ENCODE data around the gene ACP7. TPM values are rescaled to one million over a fixed set of nuclear protein-coding genes. Genes with fewer than 3 reads are reported as not detected.
"Not testable (repeated sequence)": the region's sequence is repeated elsewhere in the genome, so short reads cannot be mapped to it uniquely, and the experiment has no call there.

Gene ACP7
- total RNA-seq, 2 experiments from 2014 or later = not detected

DNA sequence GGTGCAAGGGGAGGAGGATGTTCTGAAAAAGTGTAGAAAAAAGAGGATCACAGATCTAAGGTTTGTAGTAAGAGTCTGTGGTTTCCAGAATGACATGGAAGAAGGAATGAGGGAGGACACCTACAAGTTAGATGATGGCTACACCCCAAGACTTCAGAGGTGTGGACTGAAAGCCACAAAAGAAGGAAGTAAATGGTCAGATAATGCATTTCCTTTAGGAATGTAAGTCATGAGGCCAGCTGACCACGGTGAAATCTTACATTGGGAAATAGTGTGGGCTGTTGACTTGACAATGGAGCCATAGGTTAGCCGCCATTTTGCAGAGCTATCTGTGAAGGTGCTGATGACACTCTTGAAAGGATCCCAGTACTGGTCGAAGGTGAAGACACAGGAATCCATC is 26.6 kb upstream of the ACP7 start:
- H3K9me3 Mint-ChIP-seq = peaks cover 2% of the 10 kb centered on the region
- no peak overlapping the region for H3K27ac Mint-ChIP-seq
- H3K4me1 Mint-ChIP-seq (ENCODE audit: low read depth) = peaks cover 3% of the 10 kb centered on the region
- CTCF ChIA-PET = no interaction called here
- intact Hi-C loops (cut with micrococcal nuclease) = no loop called here
- no peak overlapping the region for H3K4me3 Mint-ChIP-seq
- H3K27me3 Mint-ChIP-seq (ENCODE audit: low read depth) = no peaks in the 10 kb centered on the region
- no peak for DNase-seq
- H3K36me3 Mint-ChIP-seq (ENCODE audit: low read depth) = no peaks in the 10 kb centered on the region

DNA sequence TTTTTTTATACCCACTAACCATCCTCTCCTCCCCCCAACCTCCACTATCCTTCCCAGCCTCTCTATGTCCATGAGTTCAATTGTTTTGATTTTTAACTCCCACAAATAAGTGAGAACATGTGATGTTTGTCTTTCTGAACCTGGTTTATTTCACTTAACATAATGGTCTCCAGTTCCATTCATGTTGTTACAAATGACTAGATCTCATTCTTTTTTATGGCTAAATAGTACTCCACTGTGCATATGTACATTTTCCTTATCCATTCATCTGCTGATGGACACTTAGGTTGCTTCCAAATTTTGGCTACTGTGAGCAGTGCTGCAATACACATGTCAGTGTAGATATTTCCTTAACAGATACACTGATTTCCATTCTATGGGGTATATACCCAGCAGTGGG is 24.9 kb upstream of the ACP7 start:
- intact Hi-C loops (cut with micrococcal nuclease) = no loop called here
- DNase-seq = no peak
- CTCF ChIA-PET = interaction anchor here (0.6 kb wide), 1 partner anchor 42 kb away, joined by 7 read pairs; no protein-coding TSS in a partner anchor
- Mint-ChIP-seq H3K4me3 (no peak overlapping the region), H3K4me1 (ENCODE audit: low read depth) (peaks cover 3% of the 10 kb centered on the region), H3K27ac (no peak overlapping the region), H3K36me3 (ENCODE audit: low read depth) (no peaks in the 10 kb centered on the region), H3K27me3 (ENCODE audit: low read depth) (no peaks in the 10 kb centered on the region), H3K9me3 (peaks cover 2% of the 10 kb centered on the region)

DNA sequence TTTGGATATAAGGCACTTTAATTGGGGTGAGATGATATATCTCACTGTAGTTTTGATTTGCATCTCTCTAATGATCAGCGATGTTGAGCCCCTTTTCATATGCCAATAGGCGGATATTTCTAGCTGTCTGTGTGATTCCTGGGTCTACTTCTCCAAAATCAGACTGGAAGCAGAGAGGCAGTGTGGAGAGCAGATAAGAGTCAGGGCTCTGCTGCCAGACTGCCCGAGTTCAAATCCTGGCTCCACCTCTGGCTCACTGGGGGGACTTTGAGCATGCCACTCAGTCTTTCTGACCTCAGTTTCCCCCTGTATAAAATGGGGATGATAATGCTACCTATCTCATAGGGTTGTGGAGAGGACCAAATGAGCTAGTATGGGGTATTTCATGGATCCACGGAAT is 24.0 kb upstream of the ACP7 start:
- intact Hi-C loops (cut with micrococcal nuclease) = no loop called here
- Mint-ChIP-seq H3K4me3 (no peak overlapping the region), H3K9me3 (no peaks in the 10 kb centered on the region), H3K4me1 (ENCODE audit: low read depth) (peaks cover 3% of the 10 kb centered on the region), H3K27ac (no peak overlapping the region), H3K27me3 (ENCODE audit: low read depth) (no peaks in the 10 kb centered on the region), H3K36me3 (ENCODE audit: low read depth) (no peaks in the 10 kb centered on the region)
- CTCF ChIA-PET = interaction anchor here (0.6 kb wide), 1 partner anchor 43 kb away, joined by 7 read pairs; no protein-coding TSS in a partner anchor
- no peak for DNase-seq

DNA sequence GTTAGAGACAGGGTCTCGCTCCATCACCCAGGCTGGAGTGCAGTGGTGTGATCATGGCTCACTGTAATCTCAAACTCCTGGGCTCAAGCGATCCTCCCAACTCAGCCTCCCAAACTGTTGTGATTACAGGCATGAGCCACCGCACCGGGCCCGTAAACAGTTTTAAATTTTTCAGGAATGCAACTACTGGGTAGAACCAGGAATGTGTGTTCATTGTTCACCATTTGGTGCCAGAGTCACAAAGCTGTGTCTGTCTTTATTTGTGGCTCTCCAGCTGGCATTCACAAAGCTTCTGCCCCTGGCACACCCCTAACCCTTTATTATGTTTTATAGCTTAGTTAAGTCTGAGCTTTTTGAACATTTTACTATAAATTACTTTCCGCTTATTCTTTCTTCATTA is 19.8 kb upstream of the ACP7 start:
- Mint-ChIP-seq H3K36me3 (ENCODE audit: low read depth) (no peaks in the 10 kb centered on the region), H3K4me1 (ENCODE audit: low read depth) (peaks cover 3% of the 10 kb centered on the region), H3K4me3 (no peak overlapping the region), H3K9me3 (no peaks in the 10 kb centered on the region), H3K27ac (no peak overlapping the region), H3K27me3 (ENCODE audit: low read depth) (no peaks in the 10 kb centered on the region)
- CTCF ChIA-PET = interaction anchor here (0.6 to 0.7 kb wide), 2 partner anchors 190 to 212 kb away, joined by 4 read pairs; no protein-coding TSS in a partner anchor
- intact Hi-C loops (cut with micrococcal nuclease) = no loop called here
- no peak for DNase-seq

DNA sequence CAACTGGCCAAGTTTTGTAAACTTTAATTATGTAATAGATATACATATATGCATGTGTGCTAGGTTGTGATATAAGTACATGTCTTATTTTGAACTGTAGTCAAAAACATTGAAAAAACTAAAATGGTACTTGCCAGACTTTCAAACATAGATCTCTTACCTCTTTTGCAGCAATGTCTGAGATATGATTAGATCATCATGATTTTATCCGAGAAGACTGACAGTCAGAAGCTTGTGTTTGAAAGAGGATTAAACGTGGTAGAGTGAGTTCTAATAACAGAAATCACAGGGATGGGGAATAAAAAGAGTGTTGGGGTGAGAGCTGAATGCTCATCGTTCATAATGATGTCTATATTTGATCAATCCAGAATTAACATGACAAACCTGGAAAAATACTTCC is 18.2 kb upstream of the ACP7 start:
- H3K27ac Mint-ChIP-seq = no peak overlapping the region
- H3K4me1 Mint-ChIP-seq (ENCODE audit: low read depth) = peaks cover 3% of the 10 kb centered on the region
- no peaks in the 10 kb centered on the region for H3K27me3 Mint-ChIP-seq (ENCODE audit: low read depth)
- H3K9me3 Mint-ChIP-seq = no peaks in the 10 kb centered on the region
- no peak for DNase-seq
- CTCF ChIA-PET = no interaction called here
- no peaks in the 10 kb centered on the region for H3K36me3 Mint-ChIP-seq (ENCODE audit: low read depth)
- intact Hi-C loops (cut with micrococcal nuclease) = no loop called here
- H3K4me3 Mint-ChIP-seq = no peak overlapping the region

DNA sequence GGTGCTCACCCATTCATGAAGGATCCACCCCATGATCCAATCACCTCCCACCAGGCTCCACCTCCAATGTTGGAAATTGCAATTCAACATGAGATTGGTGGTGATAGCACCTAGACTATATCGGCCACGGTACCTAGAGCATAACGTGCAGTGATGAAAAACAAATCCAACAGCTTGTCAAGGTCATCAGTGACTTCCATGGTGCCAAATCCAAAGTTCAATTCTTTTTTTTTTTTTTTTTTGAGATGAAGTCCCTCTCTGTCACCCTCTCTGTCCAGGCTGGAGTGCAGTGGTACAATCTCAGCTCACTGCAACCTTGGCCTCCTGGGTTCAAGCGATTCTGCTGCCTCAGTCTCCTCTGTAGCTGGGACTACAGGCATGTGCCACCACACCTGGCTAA is 17.1 kb upstream of the ACP7 start:
- H3K36me3 Mint-ChIP-seq (ENCODE audit: low read depth) = no peaks in the 10 kb centered on the region
- H3K4me3 Mint-ChIP-seq = no peak overlapping the region
- H3K27me3 Mint-ChIP-seq (ENCODE audit: low read depth) = no peaks in the 10 kb centered on the region
- H3K27ac Mint-ChIP-seq = no peak overlapping the region
- CTCF ChIA-PET = no interaction called here
- H3K4me1 Mint-ChIP-seq (ENCODE audit: low read depth) = no peaks in the 10 kb centered on the region
- no peaks in the 10 kb centered on the region for H3K9me3 Mint-ChIP-seq
- DNase-seq = no peak
- intact Hi-C loops (cut with micrococcal nuclease) = no loop called here

DNA sequence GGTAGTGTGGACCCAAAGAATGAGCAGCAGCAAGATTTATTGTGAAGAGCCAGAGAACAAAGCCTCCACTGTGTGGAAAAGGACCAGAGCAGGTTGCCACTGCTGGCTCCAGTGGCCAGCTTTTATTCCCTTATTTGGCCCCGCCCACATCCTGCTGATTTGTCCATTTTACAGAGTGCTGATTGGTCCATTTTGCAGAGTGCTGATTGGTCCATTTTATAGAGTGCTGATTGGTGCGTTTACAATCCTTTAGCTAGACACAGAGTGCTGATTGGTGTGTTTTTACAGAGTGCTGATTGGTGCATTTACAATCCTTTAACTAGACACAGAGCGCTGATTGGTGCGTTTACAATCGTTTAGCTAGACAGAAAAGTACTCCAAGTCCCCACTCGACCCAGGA is 15.9 kb upstream of the ACP7 start:
- H3K9me3 Mint-ChIP-seq; H3K4me3 Mint-ChIP-seq; H3K4me1 Mint-ChIP-seq (ENCODE audit: low read depth); H3K36me3 Mint-ChIP-seq (ENCODE audit: low read depth); H3K27ac Mint-ChIP-seq; H3K27me3 Mint-ChIP-seq (ENCODE audit: low read depth); DNase-seq; intact Hi-C loops (cut with micrococcal nuclease): not testable (repeated sequence)
- CTCF ChIA-PET = interaction anchor here (0.6 to 0.7 kb wide), 2 partner anchors 55 to 159 kb away, joined by 3 to 4 read pairs; no protein-coding TSS in a partner anchor

DNA sequence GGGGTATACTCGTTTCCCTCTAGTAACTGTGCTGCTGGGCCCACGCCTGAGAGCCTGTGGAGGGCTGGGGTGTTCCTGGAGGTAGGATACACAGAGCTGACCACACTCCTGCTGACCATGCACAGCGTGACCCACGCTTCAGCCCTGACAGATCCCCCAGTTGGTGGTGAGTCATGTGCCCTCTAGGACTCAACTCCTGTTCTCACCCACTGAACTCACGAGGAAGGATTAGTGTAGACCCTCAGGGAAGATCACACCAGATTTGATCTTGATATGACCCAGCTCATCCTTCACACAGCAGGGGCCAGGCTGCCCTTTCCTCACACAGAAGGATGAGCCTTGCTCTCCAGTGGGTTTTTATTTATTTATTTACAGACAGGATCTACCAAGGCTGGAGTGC is 13.3 kb upstream of the ACP7 start:
- CTCF ChIA-PET = no interaction called here
- no peaks in the 10 kb centered on the region for H3K27me3 Mint-ChIP-seq (ENCODE audit: low read depth)
- intact Hi-C loops (cut with micrococcal nuclease) = no loop called here
- H3K9me3 Mint-ChIP-seq = no peaks in the 10 kb centered on the region
- H3K4me1 Mint-ChIP-seq (ENCODE audit: low read depth) = peaks cover 18% of the 10 kb centered on the region
- DNase-seq = no peak
- H3K4me3 Mint-ChIP-seq = no peak overlapping the region
- no peak overlapping the region for H3K27ac Mint-ChIP-seq
- no peaks in the 10 kb centered on the region for H3K36me3 Mint-ChIP-seq (ENCODE audit: low read depth)

DNA sequence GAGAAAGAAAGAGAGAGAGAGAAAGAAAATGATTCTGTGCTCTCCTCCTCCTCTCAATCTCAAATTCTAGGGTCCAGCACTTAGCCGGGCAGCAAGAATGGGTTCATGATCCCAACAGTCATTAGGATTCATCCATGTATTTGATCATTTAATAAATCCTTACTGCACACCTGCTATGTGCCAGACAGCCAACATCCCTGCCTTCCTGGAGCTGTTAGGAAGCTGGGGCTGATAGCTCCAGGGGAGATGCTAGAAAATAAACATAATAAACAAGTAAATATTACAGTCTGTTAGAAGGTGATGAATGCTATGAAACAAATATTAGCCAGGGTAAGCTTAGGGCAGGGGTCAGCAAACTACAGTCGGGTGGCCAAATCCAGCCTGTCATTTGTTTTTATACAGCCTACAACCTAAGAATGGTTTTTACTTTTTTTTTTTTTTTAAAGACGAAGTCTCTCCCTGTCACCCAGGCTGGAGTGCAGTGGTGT is 9.9 kb upstream of the ACP7 start:
- Mint-ChIP-seq H3K4me1 (ENCODE audit: low read depth) (peaks cover 18% of the 10 kb centered on the region), H3K9me3 (no peaks in the 10 kb centered on the region), H3K36me3 (ENCODE audit: low read depth) (no peaks in the 10 kb centered on the region), H3K27me3 (ENCODE audit: low read depth) (no peaks in the 10 kb centered on the region), H3K27ac (no peak overlapping the region), H3K4me3 (no peak overlapping the region)
- intact Hi-C loops (cut with micrococcal nuclease) = no loop called here
- no peak for DNase-seq
- CTCF ChIA-PET = interaction anchor here (0.7 to 1.5 kb wide), 2 partner anchors 22 to 1134 kb away, joined by 3 to 4 read pairs; no protein-coding TSS in a partner anchor

DNA sequence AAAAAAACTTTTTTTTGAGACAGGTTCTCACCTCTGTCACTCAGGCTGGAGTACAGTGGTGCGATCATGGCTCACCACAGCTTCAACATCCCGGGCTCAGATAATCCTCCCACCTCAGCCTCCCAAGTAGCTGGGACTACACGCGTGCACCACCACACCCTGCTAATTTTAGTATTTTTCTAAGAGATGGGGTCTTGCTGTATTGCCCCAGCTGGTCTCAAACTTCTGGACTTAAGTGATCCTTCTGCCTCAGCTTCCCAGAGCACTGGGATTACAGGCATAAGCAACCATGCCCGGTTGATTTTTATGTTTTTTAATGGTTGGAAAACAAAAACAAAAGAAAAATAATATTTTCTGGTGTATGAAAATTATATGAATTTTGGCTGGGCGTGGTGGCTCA is 9.2 kb upstream of the ACP7 start:
- CTCF ChIA-PET = no interaction called here
- H3K36me3 Mint-ChIP-seq (ENCODE audit: low read depth) = no peaks in the 10 kb centered on the region
- peaks cover 18% of the 10 kb centered on the region for H3K4me1 Mint-ChIP-seq (ENCODE audit: low read depth)
- H3K4me3 Mint-ChIP-seq = no peak overlapping the region
- H3K27me3 Mint-ChIP-seq (ENCODE audit: low read depth) = no peaks in the 10 kb centered on the region
- no peak for DNase-seq
- intact Hi-C loops (cut with micrococcal nuclease) = no loop called here
- H3K9me3 Mint-ChIP-seq = no peaks in the 10 kb centered on the region
- H3K27ac Mint-ChIP-seq = no peak overlapping the region

DNA sequence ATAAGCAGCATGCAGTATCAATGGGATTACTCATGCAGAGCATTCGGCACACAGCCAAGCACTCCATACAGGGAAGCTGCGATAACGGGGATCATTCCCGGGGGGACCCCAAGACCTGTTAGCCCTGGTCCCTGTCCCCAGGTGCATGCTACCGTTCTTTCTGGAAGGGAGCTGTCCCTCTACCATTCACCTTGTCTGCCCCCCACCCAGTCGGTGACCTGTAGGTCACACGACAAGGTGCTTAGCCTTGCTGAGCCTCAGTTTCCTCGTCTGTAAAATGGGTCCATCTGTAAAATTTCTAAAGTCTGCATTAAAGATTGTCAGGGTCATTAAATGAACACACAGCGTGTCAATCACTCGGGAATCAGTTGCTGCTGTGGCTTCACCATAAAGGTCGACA is 6.8 kb upstream of the ACP7 start:
- no peaks in the 10 kb centered on the region for H3K9me3 Mint-ChIP-seq
- intact Hi-C loops (cut with micrococcal nuclease) = no loop called here
- CTCF ChIA-PET = no interaction called here
- no peak overlapping the region for H3K27ac Mint-ChIP-seq
- DNase-seq = no peak
- peaks cover 17% of the 10 kb centered on the region for H3K4me1 Mint-ChIP-seq (ENCODE audit: low read depth)
- no peak overlapping the region for H3K4me3 Mint-ChIP-seq
- H3K36me3 Mint-ChIP-seq (ENCODE audit: low read depth) = no peaks in the 10 kb centered on the region
- peaks cover 7% of the 10 kb centered on the region for H3K27me3 Mint-ChIP-seq (ENCODE audit: low read depth)

DNA sequence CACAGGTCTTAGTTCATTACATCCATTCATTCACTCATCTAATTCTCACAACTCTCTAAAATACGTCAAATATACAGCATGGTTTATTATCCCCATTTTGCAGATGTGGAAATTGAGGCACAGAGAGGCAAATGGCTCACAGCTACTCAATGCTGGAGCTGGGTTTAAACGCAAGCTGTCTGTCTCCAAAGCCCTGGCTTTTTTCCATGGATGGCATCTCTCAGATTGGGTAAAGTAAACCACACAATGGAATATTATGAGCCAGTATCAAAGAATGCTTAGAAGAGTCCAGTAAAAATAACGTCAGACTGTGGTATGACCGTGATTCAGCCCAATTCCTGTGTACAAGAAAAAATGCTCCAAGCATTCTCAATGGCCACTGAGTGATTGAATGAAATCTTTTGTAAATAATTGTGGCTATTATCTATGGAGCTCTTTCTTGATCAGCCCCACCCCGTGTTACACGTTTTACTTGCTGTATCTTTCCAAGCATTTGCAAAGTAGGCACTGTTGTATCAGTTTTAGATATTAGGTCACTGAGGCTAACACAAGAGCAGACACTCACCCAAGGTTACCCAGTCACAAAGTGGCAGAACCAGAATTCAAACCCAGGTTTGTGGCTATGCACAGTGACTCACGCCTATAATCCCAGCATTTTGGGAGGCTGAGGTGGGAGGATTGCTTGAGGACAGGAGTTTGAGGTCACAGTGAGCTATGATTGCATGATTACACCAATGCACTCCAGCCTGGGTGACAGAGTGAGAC is 5.5 kb upstream of the ACP7 start:
- CTCF ChIA-PET = no interaction called here
- no peaks in the 10 kb centered on the region for H3K9me3 Mint-ChIP-seq
- DNase-seq = no peak

DNA sequence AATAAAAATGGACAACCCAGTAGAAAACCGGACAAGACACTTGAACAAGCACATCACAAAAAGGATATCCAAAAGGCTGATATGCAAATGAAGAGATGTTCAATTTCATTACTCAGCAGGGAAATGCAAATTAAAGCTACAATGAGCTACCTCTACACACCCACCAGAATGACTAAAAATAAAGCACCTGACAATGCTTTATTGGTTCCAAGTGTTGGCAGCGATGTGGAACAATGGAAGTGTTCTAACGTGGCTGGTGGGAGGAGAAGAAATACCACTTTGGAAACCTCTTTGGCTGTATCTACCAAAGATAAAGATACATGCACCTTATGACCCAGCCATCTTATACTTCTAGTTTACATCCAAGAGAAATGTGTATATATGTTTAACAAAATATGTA is 3.7 kb upstream of the ACP7 start:
- H3K27ac Mint-ChIP-seq = no peak overlapping the region
- intact Hi-C loops (cut with micrococcal nuclease) = no loop called here
- CTCF ChIA-PET = interaction anchor here (1.0 kb wide), 1 partner anchor 29 kb away, joined by 5 read pairs; no protein-coding TSS in a partner anchor
- peaks cover 30% of the 10 kb centered on the region for H3K27me3 Mint-ChIP-seq (ENCODE audit: low read depth)
- H3K9me3 Mint-ChIP-seq = no peaks in the 10 kb centered on the region
- H3K4me3 Mint-ChIP-seq = no peak overlapping the region
- H3K4me1 Mint-ChIP-seq (ENCODE audit: low read depth) = peaks cover 9% of the 10 kb centered on the region
- no peaks in the 10 kb centered on the region for H3K36me3 Mint-ChIP-seq (ENCODE audit: low read depth)
- DNase-seq = no peak

More for the DNA sequence above, 5.5 kb upstream of the ACP7 start:
- intact Hi-C loops (cut with micrococcal nuclease) = no loop called here
- peaks cover 15% of the 10 kb centered on the region for H3K4me1 Mint-ChIP-seq (ENCODE audit: low read depth)
- H3K36me3 Mint-ChIP-seq (ENCODE audit: low read depth) = no peaks in the 10 kb centered on the region
- no peak overlapping the region for H3K4me3 Mint-ChIP-seq
- H3K27ac Mint-ChIP-seq = no peak overlapping the region
- peaks cover 18% of the 10 kb centered on the region for H3K27me3 Mint-ChIP-seq (ENCODE audit: low read depth)

All from activated naive CD4-positive, alpha-beta T cell treated with anti-CD3 and anti-CD28 coated beads for 36 hours (primary cell).